MM.1S (cell line): ENCODE data around the gene TAS1R1.

ENCODE experiments used
- DNase-seq: peaks from one replicate; pipeline ENCODE4 v3.0.0-alpha.2; 2015
- H2AFZ ChIP-seq: fragments of 300-600 bp; sonication (generic); 2 replicates; pipeline ENCODE4 v1.6.0; 2016; ENCODE audit warnings: antibody characterized with exemption, low read length
- H3F3A ChIP-seq: fragments of 300-600 bp; sonication (generic); 2 replicates; pipeline ENCODE4 v1.6.1; 2016; ENCODE audit warnings: mild to moderate bottlenecking, antibody characterized with exemption, low read length, moderate library complexity, mixed read lengths; ENCODE audit not compliant: insufficient read depth
- H3K27ac ChIP-seq: fragments of 300-600 bp; sonication (generic); 2 replicates; pipeline ENCODE4 v1.5.1; 2016; ENCODE audit warnings: mild to moderate bottlenecking, low read length
- H3K27me3 ChIP-seq: fragments of 300-600 bp; sonication (generic); replicated peaks from 2 replicates; pipeline ENCODE4 v1.6.0; 2016; ENCODE audit warnings: low read length; ENCODE audit not compliant: insufficient read depth
- H3K36me3 ChIP-seq: fragments of 300-600 bp; sonication (generic); replicated peaks from 2 replicates; pipeline ENCODE4 v1.6.1; 2016; ENCODE audit warnings: mild to moderate bottlenecking, low read length, mixed read lengths; ENCODE audit not compliant: insufficient read depth
- H3K4me1 ChIP-seq: fragments of 300-600 bp; sonication (generic); 2 replicates; pipeline ENCODE4 v1.6.1; 2016; ENCODE audit warnings: low read length, mixed read lengths
- H3K4me2 ChIP-seq: fragments of 300-600 bp; sonication (generic); 2 replicates; pipeline ENCODE4 v1.6.0; 2016; ENCODE audit warnings: low read depth, low read length
- H3K4me3 ChIP-seq: fragments of 300-600 bp; sonication (generic); 2 replicates; pipeline ENCODE4 v1.5.1; 2016; ENCODE audit warnings: low read length, mixed read lengths
- H3K79me2 ChIP-seq: fragments of 300-600 bp; sonication (generic); 2 replicates; pipeline ENCODE4 v1.6.1; 2016; ENCODE audit warnings: mixed run types, low read length, mixed read lengths
- H3K9ac ChIP-seq: fragments of 300-600 bp; sonication (generic); 2 replicates; pipeline ENCODE4 v1.6.1; 2016; ENCODE audit warnings: low read length, mixed read lengths
- H3K9me2 ChIP-seq: fragments of 300-600 bp; sonication (generic); replicated peaks from 2 replicates; pipeline ENCODE4 v1.6.1; 2016; ENCODE audit warnings: mild to moderate bottlenecking, low read length, mixed read lengths; ENCODE audit not compliant: insufficient read depth
- H3K9me3 ChIP-seq: fragments of 300-600 bp; sonication (generic); replicated peaks from 2 replicates; pipeline ENCODE4 v1.6.1; 2016; ENCODE audit warnings: mild to moderate bottlenecking, low read length, mixed read lengths; ENCODE audit not compliant: insufficient read depth
- H4K20me1 ChIP-seq: fragments of 300-600 bp; sonication (generic); 2 replicates; pipeline ENCODE4 v1.6.1; 2016; ENCODE audit warnings: mild to moderate bottlenecking, low read length, moderate library complexity, mixed read lengths; ENCODE audit not compliant: insufficient read depth
- EZH2 ChIP-seq: fragments of 300-600 bp; sonication (generic); optimal IDR thresholded peaks from 2 replicates; pipeline ENCODE3; 2017; ENCODE audit warnings: low read depth, mild to moderate bottlenecking, antibody characterized with exemption, low read length, mixed read lengths
- EZH2phosphoT487 ChIP-seq: fragments of 300-600 bp; sonication (generic); IDR thresholded peaks from 2 replicates; pipeline ENCODE4 v1.6.1; 2018; ENCODE audit warnings: antibody characterized with exemption, low read length
- TF ChIP-seq, protein P1 (sequence below): fragments of 300-600 bp; sonication (generic); IDR thresholded peaks from 2 replicates; pipeline ENCODE4 v1.5.1; 2016; ENCODE audit warnings: antibody characterized with exemption, low read length, mixed read lengths

TAS1R1 gene

DNA sequence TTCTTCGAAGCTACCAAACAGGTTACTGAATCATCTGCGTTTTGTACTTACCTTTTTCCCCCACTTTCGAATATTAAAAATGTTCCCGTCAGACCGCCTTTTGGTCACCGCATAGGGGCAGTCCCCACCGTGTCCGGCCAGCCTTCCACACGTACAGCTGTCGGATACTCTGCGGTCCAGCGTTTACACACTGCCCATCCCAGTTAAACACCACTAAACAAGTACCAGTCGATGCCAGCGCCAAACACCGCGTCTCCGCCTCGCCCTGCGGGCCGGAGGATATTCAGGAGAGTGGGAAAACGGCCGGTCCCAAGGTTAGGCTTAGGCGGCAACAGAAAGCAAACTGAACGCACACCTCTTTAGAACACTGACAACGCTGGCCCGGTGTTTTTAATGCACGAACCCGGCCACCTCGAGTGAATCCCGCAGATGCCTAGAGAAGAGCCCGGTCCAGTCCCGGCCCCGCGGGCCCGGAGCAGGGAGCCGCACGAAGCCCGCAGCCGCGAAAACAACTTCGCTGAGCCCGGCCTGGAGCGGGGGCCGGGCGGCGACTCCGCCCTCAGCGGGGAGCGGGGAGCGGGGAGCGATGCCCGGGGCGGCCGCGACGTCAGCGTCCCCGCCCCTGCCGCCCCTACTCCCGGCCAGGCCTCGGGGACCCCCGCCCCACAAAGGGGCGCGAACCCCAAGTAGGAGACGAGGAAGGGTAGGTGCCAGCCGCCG lies 57.7 kb downstream of the TAS1R1 start:
- peaks cover 35% of the 10 kb centered on the region for H3K79me2 ChIP-seq
- H3K36me3 ChIP-seq, result no peaks in the 10 kb centered on the region
- H2AFZ ChIP-seq, result peak overlapping the region; percentile 85
- no peaks in the 10 kb centered on the region for H3K27me3 ChIP-seq
- DNase-seq, result peak; percentile 51
- H4K20me1 ChIP-seq, result no peaks in the 10 kb centered on the region
- H3K9me3 ChIP-seq, result no peaks in the 10 kb centered on the region
- H3K4me3 ChIP-seq, result peak overlapping the region; percentile 78
- H3K9ac ChIP-seq, result peak overlapping the region; percentile 66
- H3K9me2 ChIP-seq, result no peaks in the 10 kb centered on the region
- H3K4me2 ChIP-seq, result peak overlapping the region; percentile 93
- TF ChIP-seq EZH2phosphoT487 (no peak), EZH2 (no peak)
- TF ChIP-seq, protein P1, sequence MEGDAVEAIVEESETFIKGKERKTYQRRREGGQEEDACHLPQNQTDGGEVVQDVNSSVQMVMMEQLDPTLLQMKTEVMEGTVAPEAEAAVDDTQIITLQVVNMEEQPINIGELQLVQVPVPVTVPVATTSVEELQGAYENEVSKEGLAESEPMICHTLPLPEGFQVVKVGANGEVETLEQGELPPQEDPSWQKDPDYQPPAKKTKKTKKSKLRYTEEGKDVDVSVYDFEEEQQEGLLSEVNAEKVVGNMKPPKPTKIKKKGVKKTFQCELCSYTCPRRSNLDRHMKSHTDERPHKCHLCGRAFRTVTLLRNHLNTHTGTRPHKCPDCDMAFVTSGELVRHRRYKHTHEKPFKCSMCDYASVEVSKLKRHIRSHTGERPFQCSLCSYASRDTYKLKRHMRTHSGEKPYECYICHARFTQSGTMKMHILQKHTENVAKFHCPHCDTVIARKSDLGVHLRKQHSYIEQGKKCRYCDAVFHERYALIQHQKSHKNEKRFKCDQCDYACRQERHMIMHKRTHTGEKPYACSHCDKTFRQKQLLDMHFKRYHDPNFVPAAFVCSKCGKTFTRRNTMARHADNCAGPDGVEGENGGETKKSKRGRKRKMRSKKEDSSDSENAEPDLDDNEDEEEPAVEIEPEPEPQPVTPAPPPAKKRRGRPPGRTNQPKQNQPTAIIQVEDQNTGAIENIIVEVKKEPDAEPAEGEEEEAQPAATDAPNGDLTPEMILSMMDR, result no peak
- peaks cover 4% of the 10 kb centered on the region; the same call in 1 of the 2 replicates for H3K4me1 ChIP-seq
- H3F3A ChIP-seq, result peaks cover 8% of the 10 kb centered on the region
- H3K27ac ChIP-seq, result peak overlapping the region; percentile 59; the same call in 1 of the 2 replicates

DNA sequence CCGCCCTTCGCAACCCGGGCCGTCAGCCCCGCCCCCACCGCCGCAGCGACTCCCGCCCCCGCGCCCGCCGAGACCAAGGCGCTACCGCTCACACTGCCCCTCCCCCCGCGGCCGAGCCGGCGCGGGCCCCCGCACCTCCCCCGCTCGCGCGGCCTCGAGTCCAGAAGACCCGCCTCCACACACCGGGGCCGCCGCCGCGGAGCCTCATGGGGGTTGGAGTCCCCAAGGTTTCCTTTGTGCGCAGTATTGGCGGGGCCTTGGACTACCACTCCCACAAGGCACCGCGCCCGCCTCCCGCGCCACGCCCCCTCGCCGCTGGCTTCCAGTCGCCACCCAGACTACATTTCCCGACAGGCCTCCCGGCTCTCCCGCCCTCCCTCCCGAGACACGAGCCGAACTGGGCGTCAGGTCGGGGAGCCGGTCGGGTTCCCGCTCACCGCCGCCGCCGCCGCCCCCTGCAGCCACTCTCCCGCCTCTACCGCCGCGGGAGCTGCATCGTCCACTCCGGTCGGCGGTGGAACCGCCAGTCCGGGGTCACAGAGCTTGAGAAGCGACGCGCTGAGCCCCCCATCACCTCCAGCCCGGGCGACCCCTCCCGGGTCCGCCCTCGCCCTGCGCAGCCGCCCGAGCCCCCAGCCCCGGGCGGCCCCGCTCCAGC lies 58.4 kb downstream of the TAS1R1 start, which contains the start of gene PHF13:
TSS of gene PHF13 (plus strand) at position 371 of the 658 bp plus-strand sequence. CDS start 336 bp downstream, outside the sequence.
- Histone ChIP-seq H3K9me3 (no peaks in the 10 kb centered on the region), H3K4me3 (peak within 1 kb of the TSS; percentile 78), H3K9me2 (no peaks in the 10 kb centered on the region), H3K9ac (peak within 1 kb of the TSS; percentile 84), H2AFZ (peak within 1 kb of the TSS; percentile 85), H3K79me2 (peaks cover 42% of the 10 kb centered on the region), H4K20me1 (no peaks in the 10 kb centered on the region), H3K4me1 (peaks cover 4% of the 10 kb centered on the region; the same call in 1 of the 2 replicates), H3K27me3 (no peaks in the 10 kb centered on the region), H3K4me2 (peak within 1 kb of the TSS; percentile 93), H3F3A (peaks cover 8% of the 10 kb centered on the region), H3K27ac (peak within 1 kb of the TSS; percentile 59; the same call in 1 of the 2 replicates), H3K36me3 (no peaks in the 10 kb centered on the region)
- DNase-seq, result peak; percentile 99
- no peak for TF ChIP-seq EZH2phosphoT487
- TF ChIP-seq, protein P1, result no peak
- no peak for TF ChIP-seq EZH2

DNA sequence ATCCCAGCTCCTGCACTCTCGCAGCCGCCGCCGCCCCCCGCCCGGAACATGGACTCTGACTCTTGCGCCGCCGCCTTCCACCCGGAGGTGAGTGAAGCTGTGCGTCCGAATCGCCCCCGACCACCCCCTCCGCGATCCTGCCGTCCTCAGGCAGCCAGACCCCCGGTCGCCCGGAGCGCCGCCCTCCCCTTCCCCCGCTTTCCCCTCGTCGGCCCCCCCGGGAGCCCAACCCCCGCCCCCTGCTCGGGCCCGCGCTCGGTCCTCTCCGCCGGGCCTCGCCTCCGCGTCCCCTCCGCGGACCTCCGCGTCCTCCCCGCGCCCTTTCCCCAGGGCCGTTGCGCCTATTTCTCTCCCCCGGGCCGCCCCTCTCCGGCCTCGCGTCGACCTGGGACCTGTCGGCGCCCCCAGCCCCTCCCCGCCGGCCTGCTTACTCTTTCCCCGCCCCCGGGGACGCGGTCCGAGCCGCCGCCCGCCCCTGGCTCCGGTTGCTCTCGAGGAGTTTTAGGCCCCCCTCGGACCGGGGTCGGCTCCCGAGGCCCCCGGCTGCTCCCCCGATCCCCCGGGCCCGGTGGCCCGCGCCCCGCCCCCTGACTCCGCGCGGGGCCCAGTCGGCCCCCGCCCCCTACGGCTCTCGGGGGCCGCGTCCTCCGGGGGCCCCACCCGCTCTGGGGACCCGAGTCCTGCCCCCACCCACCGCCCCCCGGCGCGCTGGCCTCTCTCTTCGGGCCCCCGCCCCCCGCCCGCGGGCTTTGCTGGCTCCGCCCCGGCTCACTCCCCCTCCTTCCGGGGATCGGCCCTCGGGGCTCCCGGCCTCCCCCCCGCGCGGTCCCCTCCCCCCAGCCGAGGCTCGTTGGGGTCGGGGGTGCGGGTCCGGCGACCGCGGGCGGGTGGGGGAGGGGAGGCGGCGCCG lies 59.2 kb downstream of the TAS1R1 start:
- H3K4me2 ChIP-seq, result peak overlapping the region; percentile 37; the same call in 1 of the 2 replicates

More for the DNA sequence above, 59.2 kb downstream of the TAS1R1 start:
- H3F3A ChIP-seq, result peaks cover 8% of the 10 kb centered on the region
- peak overlapping the region; percentile 84 for H3K9ac ChIP-seq
- peaks cover 3% of the 10 kb centered on the region; the same call in 1 of the 2 replicates for H3K4me1 ChIP-seq
- H3K79me2 ChIP-seq, result peaks cover 48% of the 10 kb centered on the region
- TF ChIP-seq, protein P1, result no peak
- TF ChIP-seq EZH2phosphoT487, result no peak
- no peak for TF ChIP-seq EZH2
- peak overlapping the region; percentile 77 for H3K4me3 ChIP-seq
- H4K20me1 ChIP-seq, result no peaks in the 10 kb centered on the region
- no peaks in the 10 kb centered on the region for H3K9me2 ChIP-seq
- H3K9me3 ChIP-seq, result no peaks in the 10 kb centered on the region
- no peaks in the 10 kb centered on the region for H3K36me3 ChIP-seq
- H3K27me3 ChIP-seq, result no peaks in the 10 kb centered on the region
- peak overlapping the region; percentile 46; the same call in 1 of the 2 replicates for H3K27ac ChIP-seq
- peak; percentile 22 for DNase-seq
- peak overlapping the region; percentile 50; the same call in 1 of the 2 replicates for H2AFZ ChIP-seq
